Bronchial epithelial cell (primary cell): Measurements from ENCODE around the gene GATA6. TPM values are rescaled to one million over a fixed set of nuclear protein-coding genes. Genes with fewer than 3 reads are reported as not detected.
A peak's percentile ranks its signal among the peaks of the same experiment; 100 is the strongest.

Experiments
- DNase-seq: peaks from one replicate; pipeline ENCODE4 v3.0.0-alpha.2; 2010; ENCODE audit warnings: low read depth
- FAIRE-seq: peaks from 2 replicates; lab custom pipeline; 2011; peaks lifted over from hg19 to GRCh38; lab: Jason Lieb, UNC
- H3K27me3 ChIP-seq: 2 replicates; pipeline ENCODE4 v1.5.1; 2011; ENCODE audit warnings: low read length; ENCODE audit not compliant: control insufficient read depth, insufficient read depth
- H3K36me3 ChIP-seq: 2 replicates; pipeline ENCODE4 v1.5.1; 2011; ENCODE audit warnings: low read length; ENCODE audit not compliant: control insufficient read depth, insufficient read depth
- H3K4me3 ChIP-seq: 2 replicates; pipeline ENCODE4 v1.5.1; 2011; ENCODE audit warnings: mild to moderate bottlenecking, low read depth, low read length, control low read depth
- CTCF ChIP-seq: IDR thresholded peaks from 2 replicates; pipeline ENCODE4 v1.5.1; 2011; ENCODE audit warnings: mild to moderate bottlenecking, moderate library complexity, low read length, control low read depth, inconsistent platforms; ENCODE audit not compliant: insufficient read depth, severe bottlenecking
- total RNA-seq: library from RNA; depleted of rRNA; stranded (reverse); fragments of >200 nt; gene quantifications from 2 replicates; pipeline ENCODE4 v1.2.1, GENCODE V29; 2014

The GATA6 gene
- total RNA-seq, 1 donor from 2014 or later: 2.9 TPM

- TF ChIP-seq CTCF: no peak
These were observed 60.2 kb downstream of the GATA6 start for GRCh38 chr18:22229456-22230124.

GRCh38 chr18:22230471-22230945, 61.1 kb downstream of the GATA6 start:
- no peak for TF ChIP-seq CTCF
- FAIRE-seq: no peak
- peak; percentile 32 for DNase-seq
- Histone ChIP-seq H3K36me3 (no peaks in the 10 kb centered on the region), H3K4me3 (no peak overlapping the region), H3K27me3 (no peaks in the 10 kb centered on the region)

More at GRCh38 chr18:22229456-22230124, 60.2 kb downstream of the GATA6 start:
- DNase-seq (no peak), FAIRE-seq (no peak)
- Histone ChIP-seq H3K4me3 (no peak overlapping the region), H3K27me3 (no peaks in the 10 kb centered on the region), H3K36me3 (no peaks in the 10 kb centered on the region)

- Histone ChIP-seq H3K4me3 (no peak overlapping the region), H3K27me3 (no peaks in the 10 kb centered on the region), H3K36me3 (no peaks in the 10 kb centered on the region)
- FAIRE-seq: no peak
- no peak for TF ChIP-seq CTCF
- DNase-seq: no peak
These were observed 63.9 kb downstream of the GATA6 start for GRCh38 chr18:22233266-22233665.

GRCh38 chr18:22238036-22238435, 68.6 kb downstream of the GATA6 start:
- Histone ChIP-seq H3K36me3 (no peaks in the 10 kb centered on the region), H3K4me3 (no peak overlapping the region), H3K27me3 (no peaks in the 10 kb centered on the region)
- FAIRE-seq (no peak), DNase-seq (no peak)
- TF ChIP-seq CTCF: no peak

- FAIRE-seq: no peak
- TF ChIP-seq CTCF: no peak
- no peak overlapping the region for H3K4me3 ChIP-seq
- H3K36me3 ChIP-seq: no peaks in the 10 kb centered on the region
- DNase-seq: no peak
- no peaks in the 10 kb centered on the region for H3K27me3 ChIP-seq
These were observed 69.3 kb downstream of the GATA6 start for GRCh38 chr18:22238681-22239080.

GRCh38 chr18:22241921-22242361, 72.6 kb downstream of the GATA6 start:
- H3K27me3 ChIP-seq: no peaks in the 10 kb centered on the region
- no peak for TF ChIP-seq CTCF
- DNase-seq: no peak
- no peak overlapping the region for H3K4me3 ChIP-seq
- H3K36me3 ChIP-seq: no peaks in the 10 kb centered on the region
- FAIRE-seq: peak; percentile 7
